Suprapubic skin (tissue), 3 donors: Measurements from ENCODE around the gene RUNX1.

Experiments
- CTCF ChIP-seq, 2 donors: fragments of 200-600 bp in 1 of 2; fragments of 450-650 bp in 1 of 2; sonication (generic) in 1 of 2; IDR thresholded peaks; one replicate each; pipeline ENCODE4 v1.5.1; 2016 to 2019; ENCODE audit warnings: antibody characterized with exemption in 2 of 2, mild to moderate bottlenecking in 1 of 2, moderate library complexity in 1 of 2
- POLR2AphosphoS5 ChIP-seq, 3 donors: sonication (generic); formaldehyde crosslinking; IDR thresholded peaks; one replicate each; pipeline ENCODE4 v1.6.1; 2017; ENCODE audit warnings: antibody characterized with exemption in 3 of 3

- no peak for TF ChIP-seq CTCF (IDR thresholded peaks at IDR 0.05)
- TF ChIP-seq POLR2AphosphoS5 (IDR thresholded peaks at IDR 0.05) = no peak
Observed at GRCh38 chr21:34981791-34982190, 67.3 kb downstream of the RUNX1 start.
